Transverse colon (tissue), 4 donors: ENCODE results near the gene APOBEC3C. TPM values are rescaled to one million over a fixed set of nuclear protein-coding genes. Genes with fewer than 3 reads are reported as not detected.
"Not testable (repeated sequence)": the region's sequence is repeated elsewhere in the genome, so short reads cannot be mapped to it uniquely, and the experiment has no call there.

Source experiments
- DNase-seq: peaks from one replicate; pipeline ENCODE4 v3.0.0-alpha.2; 2019
- H3K27ac ChIP-seq, 4 donors: fragments of 200-600 bp; sonication (generic); 2 replicates each; pipeline ENCODE4 v1.5.1; 2016 to 2018; ENCODE audit warnings: inconsistent platforms in 4 of 4
- H3K27me3 ChIP-seq: fragments of 200-600 bp; sonication (generic); 2 replicates; pipeline ENCODE4 v1.5.1; 2017; ENCODE audit warnings: inconsistent platforms
- H3K36me3 ChIP-seq, 4 donors: fragments of 200-600 bp; sonication (generic); 2 replicates each; pipeline ENCODE4 v1.5.1; 2017 to 2019; ENCODE audit warnings: inconsistent platforms in 4 of 4
- H3K4me1 ChIP-seq, 4 donors: fragments of 200-600 bp; sonication (generic); 2 replicates each; pipeline ENCODE4 v1.5.1; 2017 to 2020; ENCODE audit warnings: inconsistent platforms in 4 of 4
- H3K4me3 ChIP-seq, 4 donors: fragments of 200-600 bp; sonication (generic); 1 replicate in 1 of 4; 2 replicates in 3 of 4; pipeline versions ENCODE4 v1.5.1 to v1.6.1; 2017 to 2019; ENCODE audit warnings: inconsistent platforms in 4 of 4
- H3K9me3 ChIP-seq, 2 donors: fragments of 200-600 bp; sonication (generic); 2 replicates each; pipeline ENCODE4 v1.5.1; 2017 to 2019; ENCODE audit warnings: inconsistent platforms in 2 of 2
- EP300 ChIP-seq: sonication (generic); formaldehyde crosslinking; IDR thresholded peaks from one replicate; pipeline ENCODE4 v1.6.1; 2017; ENCODE audit warnings: antibody characterized with exemption, low read depth
- POLR2A ChIP-seq: fragments of 450-650 bp; IDR thresholded peaks from one replicate; pipeline ENCODE4 v1.6.1; 2016; ENCODE audit warnings: antibody characterized with exemption, mild to moderate bottlenecking, moderate library complexity
- POLR2AphosphoS5 ChIP-seq, 3 donors: sonication (generic); formaldehyde crosslinking; IDR thresholded peaks; one replicate each; pipeline ENCODE4 v1.6.1; 2016; ENCODE audit warnings: antibody characterized with exemption in 3 of 3
- WGBS, 2 donors: methylation state at CpG; one replicate each; pipeline ENCODE4 v1.1.5; 2018; ENCODE audit warnings: low coverage in 1 of 2; 5-methylcytosine and 5-hydroxymethylcytosine counted together
- in situ Hi-C, 4 donors: fragments of 200-750 bp; cut with MboI; loops; one replicate each; pipeline versions ENCODE4 v1.15.0 to v1.15.1; 2017; ENCODE audit warnings: low sequenced_read_pairs in 3 of 4, low pct_ligation_motif_present in 1 of 4, low pct_unique_long_range_greater_than_20kb in 1 of 4
- intact Hi-C: fragments of 100-400 bp; cut with DNase I; formaldehyde crosslinking; loops from one replicate; pipeline ENCODE4 v1.15.1; 2023; ENCODE audit warnings: low total_unique reads
- total RNA-seq, 4 donors: library from RNA; depleted of rRNA; stranded (reverse); fragments of >200 nt; gene quantifications; one replicate each; pipeline ENCODE4 v1.1.0, GENCODE V29; 2016
- TF ChIP-seq, protein P1 (sequence below), 5 experiments: fragments of 200-600 bp in 3 of 5; fragments of 450-650 bp in 2 of 5; sonication (generic) in 3 of 5; IDR thresholded peaks; 1 replicate in 2 of 5; 2 replicates in 3 of 5; pipeline ENCODE4 v1.5.1; 2016 to 2017; ENCODE audit warnings: antibody characterized with exemption in 5 of 5, inconsistent platforms in 3 of 5, mild to moderate bottlenecking in 2 of 5, moderate library complexity in 1 of 5

Gene APOBEC3C
- total RNA-seq, 4 donors from 2014 or later: 1.2 to 9.1 (median 7.5) TPM

DNA sequence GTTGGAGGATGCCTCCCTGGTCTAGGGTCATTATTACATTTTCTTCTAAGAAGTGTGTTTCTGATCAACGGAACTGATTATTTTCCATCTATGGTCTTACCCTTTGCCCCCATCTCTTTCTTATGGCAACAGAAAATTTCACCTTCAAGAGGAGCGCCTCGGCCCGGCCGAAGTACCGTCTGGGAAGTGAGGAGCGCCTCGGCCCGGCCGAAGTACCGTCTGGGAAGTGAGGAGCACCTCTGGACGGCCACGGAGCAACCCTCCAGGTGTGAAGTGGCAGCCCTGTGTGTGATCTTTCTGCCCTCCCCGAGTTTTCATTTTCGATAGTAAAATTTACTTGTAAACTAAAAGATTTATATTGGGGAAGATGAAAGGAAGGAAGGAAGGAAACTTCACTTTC lies 3.1 kb upstream of the APOBEC3C start:
- H3K27ac ChIP-seq: no peak overlapping the region
- TF ChIP-seq POLR2AphosphoS5 (IDR thresholded peaks at IDR 0.05): no peak
- TF ChIP-seq POLR2A: no peak
- no peak for TF ChIP-seq EP300
- TF ChIP-seq, protein P1, sequence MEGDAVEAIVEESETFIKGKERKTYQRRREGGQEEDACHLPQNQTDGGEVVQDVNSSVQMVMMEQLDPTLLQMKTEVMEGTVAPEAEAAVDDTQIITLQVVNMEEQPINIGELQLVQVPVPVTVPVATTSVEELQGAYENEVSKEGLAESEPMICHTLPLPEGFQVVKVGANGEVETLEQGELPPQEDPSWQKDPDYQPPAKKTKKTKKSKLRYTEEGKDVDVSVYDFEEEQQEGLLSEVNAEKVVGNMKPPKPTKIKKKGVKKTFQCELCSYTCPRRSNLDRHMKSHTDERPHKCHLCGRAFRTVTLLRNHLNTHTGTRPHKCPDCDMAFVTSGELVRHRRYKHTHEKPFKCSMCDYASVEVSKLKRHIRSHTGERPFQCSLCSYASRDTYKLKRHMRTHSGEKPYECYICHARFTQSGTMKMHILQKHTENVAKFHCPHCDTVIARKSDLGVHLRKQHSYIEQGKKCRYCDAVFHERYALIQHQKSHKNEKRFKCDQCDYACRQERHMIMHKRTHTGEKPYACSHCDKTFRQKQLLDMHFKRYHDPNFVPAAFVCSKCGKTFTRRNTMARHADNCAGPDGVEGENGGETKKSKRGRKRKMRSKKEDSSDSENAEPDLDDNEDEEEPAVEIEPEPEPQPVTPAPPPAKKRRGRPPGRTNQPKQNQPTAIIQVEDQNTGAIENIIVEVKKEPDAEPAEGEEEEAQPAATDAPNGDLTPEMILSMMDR (IDR thresholded peaks at IDR 0.05): no peak
- no peaks in the 10 kb centered on the region for H3K9me3 ChIP-seq
- WGBS, 2 donors: 75% methylated on average over 15 of the region's 15 CpGs; no CpG with 5 or more reads in 1 of the 2 donors
- peaks cover 4 to 21% (median 14%) of the 10 kb centered on the region in 4 donors for H3K4me1 ChIP-seq
- H3K4me3 ChIP-seq: no peak overlapping the region
- no peaks in the 10 kb centered on the region for H3K27me3 ChIP-seq
- in situ Hi-C loops (loop anchor here in 2 of 4 donors (25.0 kb wide), 2 partner anchors 101 to 301 kb away; partner anchors contain the start of gene RPL3 (in 2 of the 2)), intact Hi-C loops (no loop called here)
- DNase-seq: no peak
- H3K36me3 ChIP-seq: no peaks in the 10 kb centered on the region

DNA sequence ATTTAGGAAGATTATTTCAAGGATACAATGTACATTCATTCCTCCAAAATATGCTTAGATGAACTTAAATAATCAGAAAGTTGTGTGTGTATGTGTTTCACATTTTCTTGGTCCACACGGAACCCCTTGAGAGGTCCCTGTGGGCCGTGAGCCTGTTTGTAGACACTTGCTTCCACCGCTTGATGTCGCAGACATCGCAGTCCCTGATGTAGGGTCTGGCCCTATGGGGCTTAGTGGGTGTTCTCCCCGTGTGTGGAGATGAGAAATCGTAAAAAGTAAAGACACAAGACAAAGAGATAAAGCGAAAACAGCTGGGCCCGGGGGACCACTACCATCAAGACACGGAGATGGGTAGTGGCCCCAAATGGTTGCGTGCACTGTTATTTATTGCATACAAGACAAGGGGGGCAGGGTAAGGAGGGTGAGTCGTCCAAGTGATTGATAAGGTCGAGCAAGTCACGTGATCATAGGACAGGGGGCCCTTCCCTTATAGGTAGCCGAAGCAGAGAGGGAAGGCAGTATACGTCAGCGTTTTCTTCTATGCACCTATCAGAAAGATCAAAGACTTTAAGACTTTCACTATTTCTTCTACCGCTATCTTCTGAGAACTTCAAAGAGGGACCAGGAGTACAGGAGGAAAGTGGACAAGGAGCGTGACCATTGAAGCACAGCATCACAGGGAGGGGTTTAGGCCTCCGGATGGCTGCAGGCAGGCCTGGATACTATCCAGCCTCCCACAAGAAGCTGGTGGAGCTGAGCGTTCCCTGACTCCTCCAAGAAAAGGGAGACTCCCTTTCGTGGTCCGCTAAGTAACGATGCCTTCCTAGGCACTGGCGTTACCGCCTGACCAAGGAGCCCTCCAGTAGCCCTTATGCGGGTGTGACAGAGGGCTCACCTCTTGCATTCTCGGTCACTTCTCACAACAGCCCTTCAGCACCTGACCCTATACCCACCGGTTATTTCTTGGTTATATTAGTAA lies 1.2 kb upstream of the APOBEC3C start:
- in situ Hi-C loops (loop anchor here in 2 of 4 donors (25.0 kb wide), 2 partner anchors 99 to 299 kb away; partner anchors contain the start of gene RPL3 (in 2 of the 2)), intact Hi-C loops (no loop called here)
- H3K9me3 ChIP-seq: no peaks in the 10 kb centered on the region
- DNase-seq: no peak
- peak overlapping the region in 3 of 4 donors; percentile 88 to 94 (median 88) for H3K27ac ChIP-seq
- H3K36me3 ChIP-seq: no peaks in the 10 kb centered on the region
- peaks cover 4 to 21% (median 14%) of the 10 kb centered on the region in 4 donors for H3K4me1 ChIP-seq
- WGBS, 2 donors: 86 to 89% methylated on average over 27 to 29 of the region's 29 CpGs
- TF ChIP-seq POLR2A (no peak), POLR2AphosphoS5 (IDR thresholded peaks at IDR 0.05) (no peak), EP300 (no peak)
- TF ChIP-seq, protein P1 (IDR thresholded peaks at IDR 0.05): no peak
- H3K27me3 ChIP-seq: no peaks in the 10 kb centered on the region
- no peak overlapping the region for H3K4me3 ChIP-seq

DNA sequence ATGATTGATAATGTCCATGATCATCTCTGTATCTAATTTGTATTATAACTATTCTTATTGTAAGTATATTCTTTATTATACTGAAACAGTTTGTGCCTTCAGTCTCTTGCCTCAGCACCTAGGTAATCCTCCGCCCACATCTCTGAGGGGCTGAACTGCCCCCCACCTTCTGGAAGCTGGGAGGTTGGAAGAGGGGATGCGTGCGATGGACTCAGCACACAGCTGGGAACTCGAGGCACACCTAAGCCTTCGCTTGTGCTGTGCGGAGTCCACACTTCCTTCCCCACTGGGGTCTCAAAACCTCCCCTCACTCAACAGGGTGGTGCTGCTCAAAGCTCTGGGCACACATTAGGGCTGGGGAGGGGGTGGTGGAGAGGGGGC lies 506 bp upstream of the APOBEC3C start:
- DNase-seq, H3K27me3 ChIP-seq, H3K36me3 ChIP-seq, H3K9me3 ChIP-seq, intact Hi-C loops: not testable (repeated sequence)
- 80 to 100% methylated on average over 1 to 6 of the region's 6 CpGs for WGBS, 2 donors
- Histone ChIP-seq H3K4me1 (peaks cover 4 to 21% (median 14%) of the 10 kb centered on the region in 4 donors), H3K27ac (peak overlapping the region; percentile 86 to 94 (median 88)), H3K4me3 (peak overlapping the region in 3 of 4 donors; percentile 44 to 64 (median 46))
- in situ Hi-C loops: loop anchor here in 2 of 4 donors (25.0 kb wide), 2 partner anchors 99 to 299 kb away; partner anchors contain the start of gene RPL3 (in 2 of the 2)

DNA sequence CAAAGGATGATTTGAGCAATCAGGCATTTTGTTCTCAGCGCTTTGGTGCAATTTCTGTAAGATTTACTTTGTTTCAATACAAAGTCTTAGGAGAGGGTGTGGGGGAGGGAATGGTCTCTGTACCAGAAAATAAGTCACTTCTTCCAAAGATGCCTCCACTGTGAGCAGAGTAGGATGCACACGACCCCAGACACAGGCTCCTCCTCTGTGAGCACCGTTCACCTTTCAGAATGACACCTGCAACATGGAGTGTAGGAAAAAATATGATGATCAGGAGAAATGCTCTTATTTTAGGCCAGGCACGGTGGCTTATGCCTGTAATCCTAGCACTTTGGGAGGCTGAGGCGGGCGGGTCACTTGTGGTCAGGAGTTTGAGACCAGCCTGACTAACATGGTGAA lies 665 bp downstream of the APOBEC3C start:
- DNase-seq, intact Hi-C loops, H3K27me3 ChIP-seq, H3K36me3 ChIP-seq, H3K9me3 ChIP-seq: not testable (repeated sequence)
- peak overlapping the region; percentile 44 to 64 (median 46) for H3K4me3 ChIP-seq
- in situ Hi-C loops: loop anchor here in 2 of 4 donors (25.0 kb wide), 2 partner anchors 98 to 298 kb away; partner anchors contain the start of gene RPL3 (in 2 of the 2)
- WGBS, 2 donors: 0 to 37% methylated on average over 1 to 6 of the region's 6 CpGs
- peaks cover 4 to 21% (median 14%) of the 10 kb centered on the region in 4 donors for H3K4me1 ChIP-seq
- peak overlapping the region; percentile 86 to 94 (median 88) for H3K27ac ChIP-seq

DNA sequence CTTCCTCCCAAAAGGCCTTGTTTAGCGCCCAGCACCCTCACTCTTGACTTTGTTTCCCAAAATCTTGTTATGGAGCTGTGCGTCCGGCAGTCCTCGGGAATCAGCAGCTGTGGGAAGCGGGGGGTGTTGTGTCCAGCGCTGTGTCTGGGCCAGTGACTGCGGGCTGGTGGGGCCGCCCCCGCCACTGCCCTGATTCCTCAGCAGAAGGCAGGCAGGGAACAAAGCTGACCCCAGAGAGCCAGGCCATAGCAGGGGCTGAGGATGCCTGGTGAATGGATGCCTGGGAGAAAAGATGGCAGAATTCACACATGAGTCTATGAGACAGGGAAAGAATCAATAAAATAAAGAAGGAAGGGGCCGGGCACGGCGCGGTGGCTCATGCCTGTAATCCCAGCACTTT lies 2.5 kb downstream of the APOBEC3C start:
- in situ Hi-C loops: loop anchor here in 2 of 4 donors (25.0 kb wide), 2 partner anchors 96 to 296 kb away; partner anchors contain the start of gene RPL3 (in 2 of the 2)
- Histone ChIP-seq H3K27me3 (no peaks in the 10 kb centered on the region), H3K27ac (no peak overlapping the region), H3K9me3 (no peaks in the 10 kb centered on the region), H3K4me1 (peaks cover 8 to 30% (median 20%) of the 10 kb centered on the region in 4 donors), H3K4me3 (no peak overlapping the region), H3K36me3 (no peaks in the 10 kb centered on the region)
- no peak for DNase-seq
- no peak for TF ChIP-seq EP300
- no peak for TF ChIP-seq POLR2A
- TF ChIP-seq, protein P1 (IDR thresholded peaks at IDR 0.05): no peak
- no peak for TF ChIP-seq POLR2AphosphoS5 (IDR thresholded peaks at IDR 0.05)
- 97 to 100% methylated on average over 1 to 13 of the region's 13 CpGs for WGBS, 2 donors
- intact Hi-C loops: no loop called here
